ENCODE results near the gene RABGAP1L.
"Not testable (repeated sequence)": the region's sequence is repeated elsewhere in the genome, so short reads cannot be mapped to it uniquely, and the experiment has no call there.

RABGAP1L gene

GRCh38 chr1:174309490-174309889, 150.2 kb downstream of the RABGAP1L start:
- no peak for DNase-seq

- DNase-seq: no peak
These were observed 155.1 kb downstream of the RABGAP1L start for GRCh38 chr1:174314433-174314832.

GRCh38 chr1:174315239-174315638, 155.9 kb downstream of the RABGAP1L start:
- DNase-seq: no peak

GRCh38 chr1:174320897-174321296, 161.6 kb downstream of the RABGAP1L start:
- DNase-seq: not testable (repeated sequence)

- DNase-seq: no peak
These were observed 163.0 kb downstream of the RABGAP1L start for GRCh38 chr1:174322202-174322862.

- DNase-seq: no peak
These were observed 165.2 kb downstream of the RABGAP1L start for GRCh38 chr1:174324493-174324892.

- DNase-seq: no peak
These were observed 165.6 kb downstream of the RABGAP1L start for GRCh38 chr1:174324939-174325338.

- DNase-seq: no peak
These were observed 167.0 kb downstream of the RABGAP1L start for GRCh38 chr1:174326278-174326677.

GRCh38 chr1:174333437-174333836, 174.1 kb downstream of the RABGAP1L start:
- DNase-seq: no peak

- no peak for DNase-seq
These were observed 177.8 kb downstream of the RABGAP1L start for GRCh38 chr1:174337000-174337681.

GRCh38 chr1:174340404-174340803, 181.1 kb downstream of the RABGAP1L start:
- DNase-seq: not testable (repeated sequence)

GRCh38 chr1:174344162-174344561, 184.8 kb downstream of the RABGAP1L start:
- DNase-seq: no peak

GRCh38 chr1:174352117-174352516, 192.8 kb downstream of the RABGAP1L start:
- DNase-seq: no peak

GRCh38 chr1:174352883-174353608, 193.7 kb downstream of the RABGAP1L start:
- DNase-seq: no peak

- DNase-seq: no peak
These were observed 199.0 kb downstream of the RABGAP1L start for GRCh38 chr1:174358344-174358743.

GRCh38 chr1:174358786-174359453, 199.6 kb downstream of the RABGAP1L start:
- peak; percentile 4 for DNase-seq

GRCh38 chr1:174359454-174359805, 200.1 kb downstream of the RABGAP1L start:
- DNase-seq: no peak

- no peak for DNase-seq
These were observed 205.8 kb downstream of the RABGAP1L start for GRCh38 chr1:174364996-174365736.

- no peak for DNase-seq
These were observed 207.6 kb downstream of the RABGAP1L start for GRCh38 chr1:174366946-174367345.

GRCh38 chr1:174367892-174368291, 208.6 kb downstream of the RABGAP1L start:
- no peak for DNase-seq

GRCh38 chr1:174376030-174376429, 216.7 kb downstream of the RABGAP1L start:
- DNase-seq: no peak

GRCh38 chr1:174391716-174392115, 232.4 kb downstream of the RABGAP1L start:
- no peak for DNase-seq

- no peak for DNase-seq
These were observed 234.6 kb downstream of the RABGAP1L start for GRCh38 chr1:174393885-174394284.

Data from CD4-positive, alpha-beta T cell treated with Interleukin-17A for 4 hours (primary cell).